HEK293 (cell line): Measurements from ENCODE around the gene TRIM26.
A peak's percentile ranks its signal among the peaks of the same experiment; 100 is the strongest.

ENCODE experiments used
- CTCF ChIA-PET: fragments of 350-600 bp; formaldehyde crosslinking; extraction: SDS; loops from one replicate; lab custom pipeline; 2021; ENCODE audit warnings: antibody characterized with exemption; lab: Yijun Ruan, JAX
- POLR2A ChIA-PET: fragments of 300-600 bp; formaldehyde crosslinking; extraction: SDS; loops from one replicate; lab custom pipeline; 2020; ENCODE audit warnings: antibody characterized with exemption, inconsistent platforms; lab: Yijun Ruan, JAX
- H3K27ac ChIP-seq: fragments of 200-500 bp; sonication (Bioruptor generic); 2 replicates; pipeline ENCODE4 v1.5.1; 2014; ENCODE audit warnings: low read depth, low read length, control low read depth, inconsistent platforms; ENCODE audit errors: extremely low read depth
- H3K36me3 ChIP-seq, 2 experiments: fragments of 200-500 bp in 1 of 2; sonication (Bioruptor generic) in 1 of 2; 1 replicate in 1 of 2; 2 replicates in 1 of 2; pipeline ENCODE4 v1.5.1; 2014 to 2017; ENCODE audit warnings: inconsistent platforms in 2 of 2, low read length in 2 of 2; ENCODE audit not compliant: control insufficient read depth in 2 of 2, insufficient read depth in 1 of 2
- H3K4me1 ChIP-seq: fragments of 200-500 bp; sonication (Bioruptor generic); 2 replicates; pipeline ENCODE4 v1.5.1; 2014; ENCODE audit warnings: mild to moderate bottlenecking, low read length, inconsistent platforms; ENCODE audit not compliant: control insufficient read depth, insufficient read depth
- H3K4me3 ChIP-seq: 2 replicates; pipeline ENCODE4 v1.5.1; 2011; ENCODE audit warnings: low read depth, mild to moderate bottlenecking, control low read depth, low read length, moderate library complexity
- H3K9me3 ChIP-seq: fragments of 200-500 bp; sonication (Bioruptor generic); 2 replicates; pipeline ENCODE4 v1.5.1; 2014; ENCODE audit warnings: low read depth, low read length, inconsistent platforms; ENCODE audit not compliant: control insufficient read depth, insufficient read depth
- ATF2 ChIP-seq: fragments of 450-650 bp; formaldehyde crosslinking; IDR thresholded peaks from 2 replicates; pipeline ENCODE4 v1.5.1; 2016; ENCODE audit warnings: missing biosample characterization, missing genetic modification characterization, low read depth
- EGR2 ChIP-seq: fragments of 450-650 bp; formaldehyde crosslinking; IDR thresholded peaks from 2 replicates; pipeline ENCODE4 v1.5.1; 2016; ENCODE audit warnings: low read depth, missing biosample characterization, missing genetic modification characterization
- GLI2 ChIP-seq: fragments of 450-650 bp; formaldehyde crosslinking; IDR thresholded peaks from 2 replicates; pipeline ENCODE4; 2017; ENCODE audit warnings: missing biosample characterization, missing genetic modification characterization, low read depth, borderline replicate concordance
- HOXC10 ChIP-seq: sonication (generic); formaldehyde crosslinking; IDR thresholded peaks from 2 replicates; pipeline ENCODE4 v1.8.1; 2023; ENCODE audit warnings: mild to moderate bottlenecking, missing genetic modification reagents
- OVOL3 ChIP-seq: fragments of 450-650 bp; formaldehyde crosslinking; IDR thresholded peaks from 2 replicates; pipeline ENCODE4 v1.5.1; 2016; ENCODE audit warnings: missing biosample characterization, missing genetic modification characterization
- SP7 ChIP-seq: fragments of 450-650 bp; formaldehyde crosslinking; IDR thresholded peaks from 2 replicates; pipeline ENCODE4 v1.5.1; 2016; ENCODE audit warnings: missing biosample characterization, missing genetic modification characterization
- ZBTB44 ChIP-seq: fragments of 450-650 bp; IDR thresholded peaks from 2 replicates; pipeline ENCODE4 v1.5.1; 2018; ENCODE audit warnings: missing biosample characterization, mild to moderate bottlenecking, missing genetic modification characterization
- ZBTB8A ChIP-seq: fragments of 450-650 bp; formaldehyde crosslinking; IDR thresholded peaks from 2 replicates; pipeline ENCODE4 v1.5.1; 2016; ENCODE audit warnings: missing biosample characterization, missing genetic modification characterization
- ZFP37 ChIP-seq: fragments of 450-650 bp; formaldehyde crosslinking; IDR thresholded peaks from 2 replicates; pipeline ENCODE4 v1.5.1; 2016; ENCODE audit warnings: missing biosample characterization, missing genetic modification characterization
- ZFP41 ChIP-seq: fragments of 450-650 bp; formaldehyde crosslinking; IDR thresholded peaks from 2 replicates; pipeline ENCODE4 v1.5.1; 2016; ENCODE audit warnings: missing biosample characterization, missing genetic modification characterization, borderline replicate concordance
- ZNF341 ChIP-seq: fragments of 450-650 bp; formaldehyde crosslinking; IDR thresholded peaks from 2 replicates; pipeline ENCODE4; 2016; ENCODE audit warnings: low read depth, missing biosample characterization, missing genetic modification characterization
- ZNF350 ChIP-seq: fragments of 450-650 bp; formaldehyde crosslinking; IDR thresholded peaks from 2 replicates; pipeline ENCODE4 v1.5.0; 2017; ENCODE audit warnings: missing biosample characterization, mild to moderate bottlenecking, missing genetic modification characterization
- ZNF394 ChIP-seq: fragments of 450-650 bp; formaldehyde crosslinking; IDR thresholded peaks from 2 replicates; pipeline ENCODE4 v1.5.1; 2016; ENCODE audit warnings: missing biosample characterization, missing genetic modification characterization, mild to moderate bottlenecking, moderate library complexity, borderline replicate concordance
- ZNF423 ChIP-seq: fragments of 450-650 bp; formaldehyde crosslinking; IDR thresholded peaks from 2 replicates; pipeline ENCODE4 v1.5.1; 2016; ENCODE audit warnings: missing biosample characterization, missing genetic modification characterization
- ZNF501 ChIP-seq: fragments of 450-650 bp; formaldehyde crosslinking; IDR thresholded peaks from 2 replicates; pipeline ENCODE4 v1.5.1; 2016; ENCODE audit warnings: missing biosample characterization, missing genetic modification characterization
- ZNF585B ChIP-seq: fragments of 450-650 bp; formaldehyde crosslinking; IDR thresholded peaks from 2 replicates; pipeline ENCODE4 v1.5.1; 2016; ENCODE audit warnings: missing biosample characterization, missing genetic modification characterization
- ZNF629 ChIP-seq: fragments of 450-650 bp; formaldehyde crosslinking; IDR thresholded peaks from 2 replicates; pipeline ENCODE4 v1.5.1; 2017; ENCODE audit warnings: missing biosample characterization, missing genetic modification characterization
- ZNF677 ChIP-seq: fragments of 450-650 bp; IDR thresholded peaks from 2 replicates; pipeline ENCODE4 v1.5.0; 2018; ENCODE audit warnings: missing biosample characterization, mild to moderate bottlenecking, missing genetic modification characterization, moderate library complexity
- ZNF777 ChIP-seq: fragments of 450-650 bp; formaldehyde crosslinking; IDR thresholded peaks from 2 replicates; pipeline ENCODE4 v1.5.1; 2017; ENCODE audit warnings: missing biosample characterization, missing genetic modification characterization, borderline replicate concordance
- TF ChIP-seq, protein P1 (sequence below): fragments of 450-650 bp; formaldehyde crosslinking; IDR thresholded peaks from 2 replicates; pipeline ENCODE4 v1.5.1; 2016; ENCODE audit warnings: missing biosample characterization, missing genetic modification characterization
- TF ChIP-seq, protein P2 (sequence below): fragments of 450-650 bp; formaldehyde crosslinking; IDR thresholded peaks from 2 replicates; pipeline ENCODE4 v1.5.1; 2016; ENCODE audit warnings: missing biosample characterization, missing genetic modification characterization
- TF ChIP-seq, protein P3 (sequence below): fragments of 450-650 bp; formaldehyde crosslinking; IDR thresholded peaks from 2 replicates; pipeline ENCODE4 v1.5.1; 2017; ENCODE audit warnings: missing biosample characterization, missing genetic modification characterization

Gene TRIM26

DNA sequence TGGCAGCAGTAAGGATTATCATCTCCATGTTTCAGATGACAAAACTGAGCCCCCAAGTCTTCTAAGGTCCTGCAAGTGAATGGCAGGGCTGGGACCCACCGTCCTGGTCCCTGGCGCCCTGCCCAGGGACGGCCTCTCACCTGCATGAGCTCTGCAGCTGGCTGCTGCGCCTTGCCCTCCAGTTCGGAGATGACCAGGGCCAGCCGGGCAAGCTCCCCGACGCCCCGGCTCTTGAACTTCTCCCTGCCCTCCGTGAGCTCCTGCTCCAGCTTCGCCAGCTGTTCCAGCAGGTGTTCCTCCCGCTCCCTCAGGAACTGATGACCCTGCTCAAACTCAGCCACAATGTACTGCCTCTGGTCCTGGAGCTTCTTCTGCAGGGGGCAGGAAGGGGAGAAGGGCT, 16.8 kb downstream of the TRIM26 start:
- POLR2A ChIA-PET: no interaction called here
- H3K4me3 ChIP-seq: no peak overlapping the region

GRCh38 chr6:30195951-30196350, 17.3 kb downstream of the TRIM26 start:
- H3K27ac ChIP-seq: no peak overlapping the region
- ChIA-PET POLR2A (interaction anchor here (1.2 to 1.6 kb wide), 2 partner anchors 8 to 17 kb away, joined by 3 to 10 read pairs; partner anchors contain the start of gene TRIM26), CTCF (interaction anchor here (0.6 to 3.3 kb wide), 4 partner anchors 24 to 493 kb away, joined by 3 to 14 read pairs (median 3); no protein-coding TSS in a partner anchor)
- TF ChIP-seq ZFP37 (tag by site-specific recombination) (no peak), SP7 (tag by site-specific recombination) (no peak), ZBTB8A (tag by site-specific recombination) (no peak), ZNF677 (tag by site-specific recombination) (no peak), EGR2 (no peak), HOXC10 (CRISPR knock-in tag) (no peak), ZFP41 (tag by site-specific recombination) (no peak), OVOL3 (tag by site-specific recombination) (no peak), ZNF394 (no peak), ATF2 (tag by site-specific recombination) (no peak), ZNF423 (tag by site-specific recombination) (no peak), ZBTB44 (tag by site-specific recombination) (no peak), ZNF777 (no peak), ZNF629 (tag by site-specific recombination) (no peak), ZNF585B (no peak), ZNF501 (tag by site-specific recombination) (no peak), GLI2 (no peak)
- TF ChIP-seq, protein P1, sequence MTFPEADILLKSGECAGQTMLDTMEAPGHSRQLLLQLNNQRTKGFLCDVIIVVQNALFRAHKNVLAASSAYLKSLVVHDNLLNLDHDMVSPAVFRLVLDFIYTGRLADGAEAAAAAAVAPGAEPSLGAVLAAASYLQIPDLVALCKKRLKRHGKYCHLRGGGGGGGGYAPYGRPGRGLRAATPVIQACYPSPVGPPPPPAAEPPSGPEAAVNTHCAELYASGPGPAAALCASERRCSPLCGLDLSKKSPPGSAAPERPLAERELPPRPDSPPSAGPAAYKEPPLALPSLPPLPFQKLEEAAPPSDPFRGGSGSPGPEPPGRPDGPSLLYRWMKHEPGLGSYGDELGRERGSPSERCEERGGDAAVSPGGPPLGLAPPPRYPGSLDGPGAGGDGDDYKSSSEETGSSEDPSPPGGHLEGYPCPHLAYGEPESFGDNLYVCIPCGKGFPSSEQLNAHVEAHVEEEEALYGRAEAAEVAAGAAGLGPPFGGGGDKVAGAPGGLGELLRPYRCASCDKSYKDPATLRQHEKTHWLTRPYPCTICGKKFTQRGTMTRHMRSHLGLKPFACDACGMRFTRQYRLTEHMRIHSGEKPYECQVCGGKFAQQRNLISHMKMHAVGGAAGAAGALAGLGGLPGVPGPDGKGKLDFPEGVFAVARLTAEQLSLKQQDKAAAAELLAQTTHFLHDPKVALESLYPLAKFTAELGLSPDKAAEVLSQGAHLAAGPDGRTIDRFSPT (tag by site-specific recombination): no peak
- TF ChIP-seq, protein P2, sequence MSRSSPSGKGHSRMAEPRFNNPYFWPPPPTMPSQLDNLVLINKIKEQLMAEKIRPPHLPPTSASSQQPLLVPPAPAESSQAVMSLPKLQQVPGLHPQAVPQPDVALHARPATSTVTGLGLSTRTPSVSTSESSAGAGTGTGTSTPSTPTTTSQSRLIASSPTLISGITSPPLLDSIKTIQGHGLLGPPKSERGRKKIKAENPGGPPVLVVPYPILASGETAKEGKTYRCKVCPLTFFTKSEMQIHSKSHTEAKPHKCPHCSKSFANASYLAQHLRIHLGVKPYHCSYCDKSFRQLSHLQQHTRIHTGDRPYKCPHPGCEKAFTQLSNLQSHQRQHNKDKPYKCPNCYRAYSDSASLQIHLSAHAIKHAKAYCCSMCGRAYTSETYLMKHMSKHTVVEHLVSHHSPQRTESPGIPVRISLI: no peak
- TF ChIP-seq, protein P3, sequence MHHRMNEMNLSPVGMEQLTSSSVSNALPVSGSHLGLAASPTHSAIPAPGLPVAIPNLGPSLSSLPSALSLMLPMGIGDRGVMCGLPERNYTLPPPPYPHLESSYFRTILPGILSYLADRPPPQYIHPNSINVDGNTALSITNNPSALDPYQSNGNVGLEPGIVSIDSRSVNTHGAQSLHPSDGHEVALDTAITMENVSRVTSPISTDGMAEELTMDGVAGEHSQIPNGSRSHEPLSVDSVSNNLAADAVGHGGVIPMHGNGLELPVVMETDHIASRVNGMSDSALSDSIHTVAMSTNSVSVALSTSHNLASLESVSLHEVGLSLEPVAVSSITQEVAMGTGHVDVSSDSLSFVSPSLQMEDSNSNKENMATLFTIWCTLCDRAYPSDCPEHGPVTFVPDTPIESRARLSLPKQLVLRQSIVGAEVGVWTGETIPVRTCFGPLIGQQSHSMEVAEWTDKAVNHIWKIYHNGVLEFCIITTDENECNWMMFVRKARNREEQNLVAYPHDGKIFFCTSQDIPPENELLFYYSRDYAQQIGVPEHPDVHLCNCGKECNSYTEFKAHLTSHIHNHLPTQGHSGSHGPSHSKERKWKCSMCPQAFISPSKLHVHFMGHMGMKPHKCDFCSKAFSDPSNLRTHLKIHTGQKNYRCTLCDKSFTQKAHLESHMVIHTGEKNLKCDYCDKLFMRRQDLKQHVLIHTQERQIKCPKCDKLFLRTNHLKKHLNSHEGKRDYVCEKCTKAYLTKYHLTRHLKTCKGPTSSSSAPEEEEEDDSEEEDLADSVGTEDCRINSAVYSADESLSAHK (tag by site-specific recombination): no peak
- no peaks in the 10 kb centered on the region for H3K9me3 ChIP-seq
- no peak overlapping the region for H3K4me3 ChIP-seq
- H3K36me3 ChIP-seq: peaks cover 24 to 82% of the 10 kb centered on the region in 2 experiments
- H3K4me1 ChIP-seq: 0 out of 2 replicates have a peak, but pooled peaks cover 3% of the 10 kb centered on the region

More for the DNA sequence above, 16.8 kb downstream of the TRIM26 start:
- Histone ChIP-seq H3K36me3 (peaks cover 24 to 78% of the 10 kb centered on the region in 2 experiments), H3K9me3 (no peaks in the 10 kb centered on the region), H3K4me1 (0 out of 2 replicates have a peak, but pooled peaks cover 3% of the 10 kb centered on the region), H3K27ac (no peak overlapping the region)
- TF ChIP-seq ZNF341 (tag by site-specific recombination): peak; percentile 35; the same call in 1 of the 2 replicates
- no peak for TF ChIP-seq ZNF350 (tag by site-specific recombination)
- CTCF ChIA-PET: interaction anchor here (0.6 to 3.3 kb wide), 4 partner anchors 23 to 493 kb away, joined by 3 to 14 read pairs (median 3); no protein-coding TSS in a partner anchor
